B cell (primary cell): ENCODE measurements around the gene ADGRB2.

Source experiments
- EZH2 ChIP-seq: IDR thresholded peaks from 2 replicates; pipeline ENCODE4 v1.6.1; 2012; ENCODE audit warnings: borderline replicate concordance, low read depth, mild to moderate bottlenecking, moderate library complexity, low read length; ENCODE audit not compliant: insufficient read depth, poor library complexity, severe bottlenecking
- TF ChIP-seq, protein P1 (sequence below): fragments of 200-600 bp; IDR thresholded peaks from one replicate; pipeline ENCODE4 v1.8.0; 2022; ENCODE audit warnings: antibody characterized with exemption, mild to moderate bottlenecking

DNA sequence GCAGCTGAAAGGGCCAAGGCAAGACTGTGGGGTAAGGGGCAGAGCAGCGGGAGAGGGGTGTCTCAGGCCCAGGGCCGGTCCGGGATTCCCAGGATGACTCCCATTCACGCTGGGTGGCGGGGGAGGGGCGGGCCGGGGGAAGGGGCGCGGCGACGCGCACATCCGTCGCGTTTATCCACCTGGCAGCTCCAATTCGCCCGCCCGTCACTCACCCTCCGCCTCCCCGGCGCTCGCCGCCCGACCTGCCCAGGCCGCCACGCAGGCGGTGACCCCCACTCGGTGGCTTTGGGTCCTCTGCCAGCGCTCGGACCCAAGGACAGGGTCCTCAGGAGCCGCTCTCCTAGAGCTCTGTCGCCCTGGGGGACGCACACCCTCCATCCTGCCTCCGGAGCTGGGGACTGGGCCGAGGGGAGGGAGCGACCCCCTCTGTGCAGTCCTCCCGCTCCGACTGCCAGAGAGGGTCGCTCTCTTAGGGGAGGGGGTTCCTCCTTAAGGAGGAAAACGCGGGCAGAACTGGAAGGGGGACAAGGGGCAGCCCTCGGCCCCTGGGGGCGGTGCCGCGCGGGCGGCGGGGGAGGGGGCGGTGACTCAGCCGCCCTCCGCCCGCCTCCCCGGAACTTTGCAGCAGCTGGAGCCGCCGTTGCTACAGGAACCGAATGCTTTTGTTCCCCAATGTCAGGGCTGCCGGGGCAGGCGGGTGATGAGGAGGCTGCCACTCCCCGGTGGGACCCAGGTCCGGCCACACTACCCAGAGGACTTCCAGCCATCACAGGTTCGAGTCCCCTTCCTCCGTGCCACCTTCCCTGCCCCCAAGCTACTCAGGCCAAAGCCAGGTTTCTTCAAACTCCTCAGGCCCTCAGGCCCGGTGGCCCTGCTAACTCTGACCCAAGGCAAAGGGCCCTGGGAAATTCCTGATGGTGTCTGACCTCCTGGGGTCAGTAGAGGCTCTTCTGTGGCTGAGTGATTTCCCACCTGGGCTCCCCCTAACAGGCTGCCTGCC is 3.4 kb downstream of the ADGRB2 start:
- TF ChIP-seq, protein P1, sequence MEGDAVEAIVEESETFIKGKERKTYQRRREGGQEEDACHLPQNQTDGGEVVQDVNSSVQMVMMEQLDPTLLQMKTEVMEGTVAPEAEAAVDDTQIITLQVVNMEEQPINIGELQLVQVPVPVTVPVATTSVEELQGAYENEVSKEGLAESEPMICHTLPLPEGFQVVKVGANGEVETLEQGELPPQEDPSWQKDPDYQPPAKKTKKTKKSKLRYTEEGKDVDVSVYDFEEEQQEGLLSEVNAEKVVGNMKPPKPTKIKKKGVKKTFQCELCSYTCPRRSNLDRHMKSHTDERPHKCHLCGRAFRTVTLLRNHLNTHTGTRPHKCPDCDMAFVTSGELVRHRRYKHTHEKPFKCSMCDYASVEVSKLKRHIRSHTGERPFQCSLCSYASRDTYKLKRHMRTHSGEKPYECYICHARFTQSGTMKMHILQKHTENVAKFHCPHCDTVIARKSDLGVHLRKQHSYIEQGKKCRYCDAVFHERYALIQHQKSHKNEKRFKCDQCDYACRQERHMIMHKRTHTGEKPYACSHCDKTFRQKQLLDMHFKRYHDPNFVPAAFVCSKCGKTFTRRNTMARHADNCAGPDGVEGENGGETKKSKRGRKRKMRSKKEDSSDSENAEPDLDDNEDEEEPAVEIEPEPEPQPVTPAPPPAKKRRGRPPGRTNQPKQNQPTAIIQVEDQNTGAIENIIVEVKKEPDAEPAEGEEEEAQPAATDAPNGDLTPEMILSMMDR, result no peak
- TF ChIP-seq EZH2, result no peak
